Mesodermal cell (in vitro differentiated cells): ENCODE measurements around the gene PRR9.

Source experiments
- H3K27ac ChIP-seq: 2 replicates; pipeline ENCODE4 v1.7.0; 2013; ENCODE audit warnings: mild to moderate bottlenecking, low read depth, low read length, moderate library complexity; ENCODE audit not compliant: severe bottlenecking
- H3K36me3 ChIP-seq: 2 replicates; pipeline ENCODE4 v1.7.1; 2013; ENCODE audit warnings: mild to moderate bottlenecking, low read length, moderate library complexity; ENCODE audit not compliant: control insufficient read depth, insufficient read depth
- H3K4me1 ChIP-seq: one replicate; pipeline ENCODE4 v1.7.1; 2013; ENCODE audit warnings: mild to moderate bottlenecking, low read length; ENCODE audit not compliant: insufficient read depth, control insufficient read depth, poor library complexity, severe bottlenecking
- H3K4me3 ChIP-seq: 2 replicates; pipeline ENCODE4 v1.7.0; 2013; ENCODE audit warnings: low read length, control low read depth, mild to moderate bottlenecking; ENCODE audit not compliant: insufficient read depth, poor library complexity, severe bottlenecking; ENCODE audit errors: extremely low read depth
- H3K9me3 ChIP-seq: 2 replicates; pipeline ENCODE4 v1.7.1; 2013; ENCODE audit warnings: mild to moderate bottlenecking, low read length, moderate library complexity; ENCODE audit not compliant: control insufficient read depth
- WGBS, 2 experiments: methylation state at CpG; one replicate each; pipeline ENCODE4 v1.1.5; 2013; ENCODE audit warnings: missing lambda C conversion rate in 2 of 2; ENCODE audit not compliant: insufficient coverage in 2 of 2; 5-methylcytosine and 5-hydroxymethylcytosine counted together

PRR9 gene

DNA sequence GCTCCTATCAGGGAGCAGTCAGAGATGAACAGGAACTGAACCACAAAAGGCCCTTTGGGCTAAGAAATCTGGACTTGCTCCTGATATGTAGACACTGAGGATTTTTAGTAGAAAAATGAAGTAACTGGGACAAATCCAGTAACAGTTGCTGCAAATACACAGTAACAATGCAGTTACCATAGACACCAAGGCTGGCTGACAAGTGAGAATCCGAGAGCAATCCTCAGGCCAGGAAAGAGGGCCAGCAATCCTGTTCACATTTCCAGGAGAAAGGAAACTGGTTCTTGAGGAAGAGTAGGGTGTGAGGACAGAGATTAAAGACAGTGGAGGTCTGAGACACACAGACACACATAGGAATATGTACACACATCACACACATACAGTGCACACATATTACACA lies 32.8 kb downstream of the PRR9 start:
- H3K4me1 ChIP-seq: no peaks in the 10 kb centered on the region

GRCh38 chr1:153251087-153251486 lies 33.7 kb downstream of the PRR9 start:
- no peaks in the 10 kb centered on the region for H3K9me3 ChIP-seq
- 83 to 100% methylated on average over 1 to 2 of the region's 2 CpGs for WGBS, 2 experiments

More for the DNA sequence above, 32.8 kb downstream of the PRR9 start:
- no peaks in the 10 kb centered on the region for H3K9me3 ChIP-seq
- no peaks in the 10 kb centered on the region for H3K36me3 ChIP-seq
- H3K27ac ChIP-seq: no peak overlapping the region
- WGBS, 2 experiments: 75% methylated on average over 1 of the region's 1 CpG; no CpG with 5 or more reads in 1 of the 2 experiments
- no peak overlapping the region for H3K4me3 ChIP-seq

DNA sequence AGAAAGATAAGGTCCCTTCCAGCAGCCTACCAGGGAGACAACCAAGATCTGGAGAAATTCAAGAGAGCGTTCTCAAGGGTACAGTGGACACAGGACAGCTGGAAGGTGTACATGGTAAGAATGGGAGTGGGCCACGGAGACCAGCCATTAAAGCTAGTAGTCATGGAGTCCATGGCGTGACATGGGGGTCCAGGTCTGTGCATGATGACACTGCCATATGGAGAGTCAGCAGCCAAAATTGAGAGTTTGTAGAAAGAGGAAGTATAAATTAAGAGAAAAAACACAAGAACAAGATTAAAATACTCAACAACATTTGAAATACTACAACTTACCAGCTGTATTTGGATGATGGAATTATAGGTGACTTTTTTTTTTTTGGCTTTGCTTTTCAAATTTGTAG lies 34.2 kb downstream of the PRR9 start:
- WGBS, 2 experiments: 92 to 95% methylated on average over 2 to 3 of the region's 3 CpGs
- no peak overlapping the region for H3K4me3 ChIP-seq
- H3K36me3 ChIP-seq: no peaks in the 10 kb centered on the region
- no peak overlapping the region for H3K27ac ChIP-seq
- no peaks in the 10 kb centered on the region for H3K4me1 ChIP-seq
- H3K9me3 ChIP-seq: no peaks in the 10 kb centered on the region

More at GRCh38 chr1:153251087-153251486, 33.7 kb downstream of the PRR9 start:
- no peaks in the 10 kb centered on the region for H3K36me3 ChIP-seq
- H3K27ac ChIP-seq: no peak overlapping the region
- H3K4me3 ChIP-seq: no peak overlapping the region
- no peaks in the 10 kb centered on the region for H3K4me1 ChIP-seq

DNA sequence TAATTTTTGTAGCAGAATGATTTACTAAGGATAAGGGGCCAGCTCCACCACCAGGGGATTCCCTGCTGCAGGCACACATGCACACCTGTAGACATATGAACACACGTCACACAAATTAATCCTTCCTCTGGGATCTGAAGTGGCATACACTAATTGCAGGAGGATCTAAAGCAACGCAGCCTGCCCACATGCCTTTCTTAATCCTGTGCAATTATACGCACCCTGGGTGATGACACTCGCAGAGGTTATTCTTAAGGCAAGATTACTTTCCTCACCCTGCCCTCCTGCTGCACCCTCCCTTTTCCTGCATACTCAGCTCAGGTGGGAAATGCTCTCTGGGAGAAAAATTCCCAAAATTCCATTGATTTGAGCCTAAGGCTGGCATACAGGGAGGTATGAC lies 34.6 kb downstream of the PRR9 start:
- no peak overlapping the region for H3K4me3 ChIP-seq
- 88 to 94% methylated on average over 3 to 4 of the region's 4 CpGs for WGBS, 2 experiments
- H3K36me3 ChIP-seq: no peaks in the 10 kb centered on the region
- no peak overlapping the region for H3K27ac ChIP-seq
- H3K4me1 ChIP-seq: no peaks in the 10 kb centered on the region
- H3K9me3 ChIP-seq: no peaks in the 10 kb centered on the region

GRCh38 chr1:153253076-153253475 lies 35.7 kb downstream of the PRR9 start:
- no peak overlapping the region for H3K4me3 ChIP-seq
- H3K9me3 ChIP-seq: no peaks in the 10 kb centered on the region

GRCh38 chr1:153253693-153254092 lies 36.3 kb downstream of the PRR9 start:
- Histone ChIP-seq H3K9me3 (no peaks in the 10 kb centered on the region), H3K36me3 (no peaks in the 10 kb centered on the region), H3K27ac (no peak overlapping the region), H3K4me1 (no peaks in the 10 kb centered on the region), H3K4me3 (no peak overlapping the region)
- WGBS, 2 experiments: 83% methylated on average over 1 of the region's 1 CpG; no CpG with 5 or more reads in 1 of the 2 experiments

More at GRCh38 chr1:153253076-153253475, 35.7 kb downstream of the PRR9 start:
- H3K36me3 ChIP-seq: no peaks in the 10 kb centered on the region
- H3K4me1 ChIP-seq: no peaks in the 10 kb centered on the region
- 97 to 100% methylated on average over 2 of the region's 2 CpGs for WGBS, 2 experiments
- H3K27ac ChIP-seq: no peak overlapping the region

DNA sequence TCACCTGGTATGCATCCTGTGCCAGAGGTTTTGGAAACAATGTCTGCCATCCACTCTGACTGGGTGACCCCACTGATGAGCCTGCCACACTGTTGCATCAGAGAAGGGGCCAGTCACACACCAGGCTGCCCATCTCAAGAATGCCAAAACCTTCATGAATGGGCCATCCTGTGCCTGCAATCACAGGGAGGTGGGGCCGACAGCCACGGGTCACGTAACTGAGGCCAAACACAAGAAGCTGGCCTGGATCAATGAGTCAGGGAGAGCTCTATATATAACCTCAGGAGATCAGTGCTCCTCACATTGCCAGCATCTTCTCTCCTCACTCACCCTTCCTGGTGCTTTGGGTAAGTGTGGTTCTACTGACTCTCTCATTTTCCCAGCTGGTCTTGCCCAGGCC lies 42.0 kb downstream of the PRR9 start, which contains the start of gene LORICRIN:
Gene LORICRIN (plus strand): TSS at position 301 of the 400 bp plus-strand sequence. CDS start 1,263 bp downstream, outside the sequence.
- Histone ChIP-seq H3K27ac (no peak within 1 kb of the TSS), H3K9me3 (no peaks in the 10 kb centered on the region), H3K4me3 (no peak within 1 kb of the TSS), H3K36me3 (no peaks in the 10 kb centered on the region), H3K4me1 (no peaks in the 10 kb centered on the region)
- no CpG with 5 or more reads among the region's 3 CpGs for WGBS, 2 experiments

DNA sequence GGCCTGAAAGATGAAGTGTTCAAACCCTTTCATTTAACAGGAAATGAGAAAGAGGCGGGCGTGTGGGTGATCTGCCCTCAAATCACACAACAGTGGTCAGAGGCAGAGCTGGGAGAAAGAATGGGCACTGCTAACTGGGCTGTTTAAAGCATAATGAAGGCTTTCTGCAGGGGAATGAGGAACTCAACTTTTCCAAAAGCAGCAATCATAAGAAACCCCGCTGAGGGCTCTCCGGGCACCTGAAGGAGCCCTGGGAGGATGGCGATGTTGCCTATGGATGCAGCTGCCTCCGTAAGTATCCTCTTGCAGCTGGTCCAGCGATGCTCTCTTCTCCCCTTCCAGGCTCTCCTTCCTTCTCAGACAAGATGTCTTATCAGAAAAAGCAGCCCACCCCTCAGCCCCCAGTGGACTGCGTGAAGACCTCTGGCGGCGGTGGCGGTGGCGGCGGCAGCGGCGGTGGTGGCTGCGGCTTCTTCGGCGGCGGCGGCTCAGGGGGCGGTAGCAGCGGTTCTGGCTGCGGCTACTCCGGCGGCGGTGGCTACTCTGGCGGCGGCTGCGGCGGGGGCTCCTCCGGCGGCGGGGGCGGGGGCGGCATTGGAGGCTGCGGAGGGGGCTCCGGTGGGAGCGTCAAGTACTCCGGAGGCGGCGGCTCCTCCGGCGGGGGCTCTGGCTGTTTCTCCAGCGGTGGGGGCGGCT lies 43.3 kb downstream of the PRR9 start:
- Histone ChIP-seq H3K4me1 (no peaks in the 10 kb centered on the region), H3K9me3 (no peaks in the 10 kb centered on the region), H3K4me3 (peak overlapping the region; percentile 55), H3K27ac (no peak overlapping the region), H3K36me3 (no peaks in the 10 kb centered on the region)
- WGBS, 2 experiments: 9 to 22% methylated on average over 20 to 27 of the region's 45 CpGs

- Histone ChIP-seq H3K9me3 (no peaks in the 10 kb centered on the region), H3K27ac (no peak overlapping the region), H3K4me1 (no peaks in the 10 kb centered on the region), H3K4me3 (peak overlapping the region; percentile 55), H3K36me3 (no peaks in the 10 kb centered on the region)
- 2% methylated on average over 72 to 74 of the region's 80 CpGs for WGBS, 2 experiments
Measured at GRCh38 chr1:153261281-153262069, 44.1 kb downstream of the PRR9 start.

- Histone ChIP-seq H3K4me1 (no peaks in the 10 kb centered on the region), H3K9me3 (no peaks in the 10 kb centered on the region), H3K4me3 (peak overlapping the region; percentile 55), H3K27ac (no peak overlapping the region), H3K36me3 (no peaks in the 10 kb centered on the region)
- WGBS, 2 experiments: 53 to 67% methylated on average over 3 to 4 of the region's 6 CpGs
Measured at GRCh38 chr1:153262070-153262366, 44.6 kb downstream of the PRR9 start.
